ENCODE results near the gene CTBP2. TPM values are rescaled to one million over a fixed set of nuclear protein-coding genes. Genes with fewer than 3 reads are reported as not detected.

CTBP2 gene
- total RNA-seq, 3 donors from 2014 or later = 53.1 to 91.2 (median 65.9) TPM

DNA sequence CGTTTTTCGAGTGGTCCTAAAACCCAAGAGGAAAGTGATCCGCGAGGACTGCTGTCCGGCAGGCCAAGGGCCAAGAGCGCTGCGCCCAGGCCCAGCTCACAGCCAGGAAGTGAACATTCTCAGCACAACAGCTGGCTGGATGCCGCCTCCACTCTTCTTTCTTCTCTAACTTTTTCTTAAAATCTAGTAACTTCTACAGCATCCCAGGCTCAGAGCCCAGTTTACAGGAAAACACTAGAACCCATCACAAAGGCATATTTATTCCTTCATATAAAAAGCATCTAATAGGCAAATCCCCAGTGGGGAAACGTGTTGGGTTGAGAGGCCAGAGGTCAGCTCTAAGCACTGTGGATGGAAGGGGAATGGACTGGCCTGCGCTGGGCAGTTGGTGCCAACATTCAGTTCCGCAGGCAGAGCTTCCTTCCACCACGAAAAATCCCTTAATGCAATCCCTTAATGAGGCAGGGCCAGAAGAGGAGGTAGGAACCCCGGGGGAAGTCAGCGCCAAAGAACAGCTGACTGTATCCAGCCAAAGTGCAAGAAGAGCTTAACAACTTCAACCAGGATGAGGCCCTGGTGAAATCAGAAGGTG, 143.7 kb downstream of the CTBP2 start:
- H3K4me3 ChIP-seq = peak overlapping the region in 1 of 3 donors; percentile 31
- intact Hi-C loops (cut with DNase I; ENCODE audit: low total_unique reads) = no loop called here
- peaks cover 20 to 32% of the 10 kb centered on the region in 2 donors for H3K4me1 ChIP-seq
- H3K36me3 ChIP-seq = no peaks in the 10 kb centered on the region
- no peaks in the 10 kb centered on the region for H3K27me3 ChIP-seq
- no peaks in the 10 kb centered on the region for H3K9me3 ChIP-seq
- TF ChIP-seq POLR2A (IDR thresholded peaks at IDR 0.05) (no peak), POLR2AphosphoS5 (IDR thresholded peaks at IDR 0.05) (no peak)
- TF ChIP-seq, protein P1, sequence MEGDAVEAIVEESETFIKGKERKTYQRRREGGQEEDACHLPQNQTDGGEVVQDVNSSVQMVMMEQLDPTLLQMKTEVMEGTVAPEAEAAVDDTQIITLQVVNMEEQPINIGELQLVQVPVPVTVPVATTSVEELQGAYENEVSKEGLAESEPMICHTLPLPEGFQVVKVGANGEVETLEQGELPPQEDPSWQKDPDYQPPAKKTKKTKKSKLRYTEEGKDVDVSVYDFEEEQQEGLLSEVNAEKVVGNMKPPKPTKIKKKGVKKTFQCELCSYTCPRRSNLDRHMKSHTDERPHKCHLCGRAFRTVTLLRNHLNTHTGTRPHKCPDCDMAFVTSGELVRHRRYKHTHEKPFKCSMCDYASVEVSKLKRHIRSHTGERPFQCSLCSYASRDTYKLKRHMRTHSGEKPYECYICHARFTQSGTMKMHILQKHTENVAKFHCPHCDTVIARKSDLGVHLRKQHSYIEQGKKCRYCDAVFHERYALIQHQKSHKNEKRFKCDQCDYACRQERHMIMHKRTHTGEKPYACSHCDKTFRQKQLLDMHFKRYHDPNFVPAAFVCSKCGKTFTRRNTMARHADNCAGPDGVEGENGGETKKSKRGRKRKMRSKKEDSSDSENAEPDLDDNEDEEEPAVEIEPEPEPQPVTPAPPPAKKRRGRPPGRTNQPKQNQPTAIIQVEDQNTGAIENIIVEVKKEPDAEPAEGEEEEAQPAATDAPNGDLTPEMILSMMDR (IDR thresholded peaks at IDR 0.05) = no peak
- peak overlapping the region; percentile 79 to 87 for H3K27ac ChIP-seq
- DNase-seq (ENCODE audit: low spot score in 2 of 2) = no peak

DNA sequence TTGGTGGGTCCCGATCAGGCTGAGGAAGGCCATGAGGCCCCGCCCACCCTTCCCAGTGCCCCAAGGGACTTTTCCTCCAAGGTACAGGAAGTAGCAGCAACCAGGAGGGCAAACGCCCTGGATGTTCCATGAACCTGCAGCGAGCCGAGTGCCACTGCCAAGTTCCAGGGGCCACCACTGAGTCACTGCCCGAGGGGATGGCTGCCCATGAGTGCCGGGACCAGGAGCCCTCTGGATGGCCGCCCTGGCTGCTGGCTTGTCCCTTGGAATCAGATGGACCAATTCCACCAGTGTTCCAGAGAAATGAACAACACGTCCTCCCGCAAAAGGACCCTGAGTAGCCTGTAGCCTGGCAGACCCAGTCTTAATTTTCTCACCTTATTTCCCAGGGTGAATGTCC, 144.2 kb downstream of the CTBP2 start:
- Histone ChIP-seq H3K4me3 (peak overlapping the region in 1 of 3 donors; percentile 31), H3K27me3 (no peaks in the 10 kb centered on the region), H3K4me1 (peaks cover 20 to 32% of the 10 kb centered on the region in 2 donors), H3K27ac (peak overlapping the region; percentile 79 to 87), H3K9me3 (no peaks in the 10 kb centered on the region), H3K36me3 (no peaks in the 10 kb centered on the region)
- intact Hi-C loops (cut with DNase I; ENCODE audit: low total_unique reads) = no loop called here
- DNase-seq (ENCODE audit: low spot score in 2 of 2) = no peak
- no peak for TF ChIP-seq POLR2AphosphoS5 (IDR thresholded peaks at IDR 0.05)
- TF ChIP-seq, protein P1 (IDR thresholded peaks at IDR 0.05) = no peak
- no peak for TF ChIP-seq POLR2A (IDR thresholded peaks at IDR 0.05)

DNA sequence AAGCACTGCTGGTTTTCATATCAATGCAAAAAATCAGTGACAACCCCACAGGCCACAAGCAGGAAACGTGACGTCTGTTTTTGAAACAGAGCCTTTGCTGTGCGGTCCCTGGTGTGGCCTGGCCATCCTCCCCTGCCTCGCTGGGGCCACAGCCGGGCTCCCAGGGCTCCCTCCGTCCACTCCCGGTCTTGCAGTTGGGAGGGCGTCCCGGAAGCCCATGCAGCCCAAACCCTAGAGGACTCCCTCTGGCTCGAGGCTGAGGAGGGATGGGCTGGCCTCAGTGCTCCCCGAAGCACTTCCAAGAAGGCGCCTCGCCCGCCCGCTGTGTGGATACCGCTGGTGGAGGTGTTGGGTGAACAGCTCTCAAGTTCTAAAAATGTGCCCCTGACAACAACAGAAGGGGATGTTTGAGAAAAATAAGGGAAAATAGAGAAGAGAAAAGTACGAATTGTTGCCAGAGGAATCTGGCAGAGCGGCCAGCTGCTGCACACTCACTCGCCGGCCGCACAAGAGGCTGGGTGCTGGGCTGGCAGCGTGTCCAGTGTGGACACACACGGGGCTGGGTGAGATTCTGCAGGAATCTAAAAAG, 144.9 kb downstream of the CTBP2 start:
- Histone ChIP-seq H3K4me1 (peaks cover 20 to 32% of the 10 kb centered on the region in 2 donors), H3K36me3 (no peaks in the 10 kb centered on the region), H3K4me3 (peak overlapping the region in 1 of 3 donors; percentile 8), H3K27ac (peak overlapping the region; percentile 79 to 87), H3K9me3 (no peaks in the 10 kb centered on the region), H3K27me3 (no peaks in the 10 kb centered on the region)
- no peak for DNase-seq (ENCODE audit: low spot score in 2 of 2)
- TF ChIP-seq POLR2A (IDR thresholded peaks at IDR 0.05) (no peak), POLR2AphosphoS5 (IDR thresholded peaks at IDR 0.05) (no peak)
- TF ChIP-seq, protein P1 (IDR thresholded peaks at IDR 0.05) = no peak
- intact Hi-C loops (cut with DNase I; ENCODE audit: low total_unique reads) = no loop called here

DNA sequence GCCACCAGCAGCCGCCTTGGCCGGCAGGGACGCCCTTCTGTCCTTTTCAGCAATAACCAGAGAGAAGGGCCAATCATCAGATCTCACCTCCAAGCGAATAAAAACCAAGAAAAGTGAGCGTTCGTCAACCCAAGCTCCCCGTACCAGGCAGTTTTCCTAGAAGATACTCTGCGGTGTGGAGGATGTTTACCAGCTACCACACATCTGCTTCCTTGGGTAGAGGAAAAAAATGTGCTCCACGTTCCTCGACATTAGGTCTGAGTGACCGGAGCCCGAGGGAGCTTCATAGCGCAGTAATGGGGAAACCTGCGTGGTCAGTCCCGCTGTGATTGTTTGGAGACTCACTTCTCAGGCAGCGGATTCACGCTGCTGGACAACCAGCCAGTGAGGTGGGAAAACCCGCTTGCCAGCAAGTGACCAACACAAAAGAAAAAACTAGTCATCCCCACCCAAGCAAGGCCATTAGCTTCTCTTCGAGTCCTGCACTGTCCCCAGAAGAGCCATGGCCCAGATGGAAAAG, 145.5 kb downstream of the CTBP2 start:
- Histone ChIP-seq H3K9me3 (no peaks in the 10 kb centered on the region), H3K27ac (peak overlapping the region; percentile 79 to 87), H3K36me3 (no peaks in the 10 kb centered on the region), H3K4me1 (peaks cover 20 to 32% of the 10 kb centered on the region in 2 donors), H3K27me3 (no peaks in the 10 kb centered on the region), H3K4me3 (peak overlapping the region in 1 of 3 donors; percentile 8)
- no peak for DNase-seq (ENCODE audit: low spot score in 2 of 2)
- intact Hi-C loops (cut with DNase I; ENCODE audit: low total_unique reads) = no loop called here
- TF ChIP-seq, protein P1 (IDR thresholded peaks at IDR 0.05) = no peak
- TF ChIP-seq POLR2A (IDR thresholded peaks at IDR 0.05) (no peak), POLR2AphosphoS5 (IDR thresholded peaks at IDR 0.05) (no peak)

Data from breast epithelium (tissue), 4 donors.